Astrocyte (in vitro differentiated cells and primary cell): ENCODE measurements around the gene AQR.

ENCODE experiments used
- EZH2 ChIP-seq: IDR thresholded peaks from 2 replicates; pipeline ENCODE4 v1.6.1; 2012; ENCODE audit warnings: mild to moderate bottlenecking, low read length, inconsistent platforms; ENCODE audit not compliant: insufficient read depth
- TF ChIP-seq, protein P1 (sequence below): IDR thresholded peaks from 2 replicates; pipeline ENCODE4 v1.5.1; 2011; ENCODE audit warnings: low read depth, mild to moderate bottlenecking, inconsistent platforms, low read length, moderate library complexity; ENCODE audit not compliant: insufficient read depth

GRCh38 chr15:34861214-34861613 is 108.3 kb downstream of the AQR start:
- TF ChIP-seq, protein P1, sequence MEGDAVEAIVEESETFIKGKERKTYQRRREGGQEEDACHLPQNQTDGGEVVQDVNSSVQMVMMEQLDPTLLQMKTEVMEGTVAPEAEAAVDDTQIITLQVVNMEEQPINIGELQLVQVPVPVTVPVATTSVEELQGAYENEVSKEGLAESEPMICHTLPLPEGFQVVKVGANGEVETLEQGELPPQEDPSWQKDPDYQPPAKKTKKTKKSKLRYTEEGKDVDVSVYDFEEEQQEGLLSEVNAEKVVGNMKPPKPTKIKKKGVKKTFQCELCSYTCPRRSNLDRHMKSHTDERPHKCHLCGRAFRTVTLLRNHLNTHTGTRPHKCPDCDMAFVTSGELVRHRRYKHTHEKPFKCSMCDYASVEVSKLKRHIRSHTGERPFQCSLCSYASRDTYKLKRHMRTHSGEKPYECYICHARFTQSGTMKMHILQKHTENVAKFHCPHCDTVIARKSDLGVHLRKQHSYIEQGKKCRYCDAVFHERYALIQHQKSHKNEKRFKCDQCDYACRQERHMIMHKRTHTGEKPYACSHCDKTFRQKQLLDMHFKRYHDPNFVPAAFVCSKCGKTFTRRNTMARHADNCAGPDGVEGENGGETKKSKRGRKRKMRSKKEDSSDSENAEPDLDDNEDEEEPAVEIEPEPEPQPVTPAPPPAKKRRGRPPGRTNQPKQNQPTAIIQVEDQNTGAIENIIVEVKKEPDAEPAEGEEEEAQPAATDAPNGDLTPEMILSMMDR = no peak
- TF ChIP-seq EZH2 = no peak
